GM18502 (cell line): ENCODE measurements around the gene TTC12.
A peak's percentile ranks its signal among the peaks of the same experiment; 100 is the strongest.

Experiments used
- ATAC-seq: cut with Tn5 transposase; IDR thresholded peaks from one replicate; pipeline ENCODE4 v1.9.1; 2021; ENCODE audit warnings: mild to moderate bottlenecking; ENCODE audit not compliant: unreplicated experiment, poor library complexity

TTC12 gene

DNA sequence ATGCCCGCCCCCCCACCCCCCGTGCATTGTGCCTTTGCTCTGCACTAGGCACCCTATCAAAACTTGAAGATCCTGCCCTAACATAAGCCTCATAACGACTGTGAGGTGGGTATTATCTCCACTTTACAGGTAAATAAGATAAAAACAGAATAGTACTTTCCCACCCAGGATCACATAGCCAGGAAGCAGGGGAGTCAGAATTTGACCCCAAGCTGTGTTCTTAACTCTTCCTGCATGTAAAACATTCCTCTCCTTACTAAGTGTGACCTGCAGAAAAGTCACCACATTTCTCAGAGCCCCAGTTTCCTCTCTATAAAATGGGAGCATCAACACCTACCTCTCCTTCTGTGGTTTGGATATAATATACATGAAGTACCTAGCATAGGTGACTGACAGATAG, 55.0 kb downstream of the TTC12 start:
- no peak for ATAC-seq

DNA sequence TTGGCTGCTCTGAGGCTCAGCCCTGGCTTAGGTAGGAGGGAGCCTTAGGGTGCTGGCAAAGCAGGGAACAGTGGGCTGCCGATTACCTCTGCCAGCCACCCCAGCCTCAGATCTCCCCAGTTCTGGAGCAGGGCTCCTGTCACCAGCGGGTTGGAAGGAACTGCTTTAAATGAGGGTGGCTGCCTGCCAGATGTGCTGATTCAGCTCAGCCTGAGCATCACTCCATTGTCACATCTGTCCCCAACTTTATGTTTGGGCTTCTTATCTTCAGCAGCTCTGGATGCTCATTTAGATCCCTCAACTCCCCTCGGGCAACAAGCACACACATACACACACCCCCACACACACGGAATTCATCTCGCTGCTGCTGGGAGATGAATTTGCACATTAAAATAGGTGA, 56.3 kb downstream of the TTC12 start:
- no peak for ATAC-seq

DNA sequence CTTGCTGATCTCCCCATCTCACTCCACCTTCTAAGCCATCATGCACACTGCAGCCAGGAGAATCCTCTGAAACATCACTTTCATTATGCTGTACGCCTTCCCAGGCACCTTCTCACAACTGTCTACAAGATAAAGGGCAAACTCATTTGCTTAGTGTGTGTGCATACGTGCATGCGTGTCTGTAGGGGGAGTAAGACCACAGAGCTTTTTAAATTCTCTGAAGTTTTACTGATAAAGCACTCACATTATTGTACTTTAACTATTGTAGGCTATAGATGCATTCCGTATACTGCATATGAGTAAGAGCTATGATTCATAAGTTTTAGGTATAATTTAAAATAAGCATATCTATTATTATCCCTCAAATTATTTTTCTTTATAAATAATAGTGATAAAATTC, 57.9 kb downstream of the TTC12 start:
- no peak for ATAC-seq

DNA sequence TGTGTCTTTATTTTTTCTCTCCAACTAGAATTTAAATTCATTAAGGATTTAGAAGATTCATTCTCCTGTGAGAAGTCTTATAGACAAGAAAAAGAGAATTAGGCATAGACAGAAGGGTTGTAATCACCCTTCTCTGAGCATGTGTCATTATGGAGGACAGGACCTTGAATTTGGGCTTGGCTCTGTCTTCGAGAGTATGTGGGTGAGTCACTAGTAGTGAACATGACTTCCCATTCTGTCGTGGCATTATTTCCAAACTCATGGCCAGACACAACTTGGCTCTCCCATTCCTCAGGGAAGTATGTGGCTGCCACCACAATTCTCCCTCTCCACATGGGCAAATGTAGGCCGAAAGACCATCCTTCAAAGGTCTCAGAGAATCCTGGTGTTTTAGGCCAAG, 58.9 kb downstream of the TTC12 start:
- no peak for ATAC-seq

DNA sequence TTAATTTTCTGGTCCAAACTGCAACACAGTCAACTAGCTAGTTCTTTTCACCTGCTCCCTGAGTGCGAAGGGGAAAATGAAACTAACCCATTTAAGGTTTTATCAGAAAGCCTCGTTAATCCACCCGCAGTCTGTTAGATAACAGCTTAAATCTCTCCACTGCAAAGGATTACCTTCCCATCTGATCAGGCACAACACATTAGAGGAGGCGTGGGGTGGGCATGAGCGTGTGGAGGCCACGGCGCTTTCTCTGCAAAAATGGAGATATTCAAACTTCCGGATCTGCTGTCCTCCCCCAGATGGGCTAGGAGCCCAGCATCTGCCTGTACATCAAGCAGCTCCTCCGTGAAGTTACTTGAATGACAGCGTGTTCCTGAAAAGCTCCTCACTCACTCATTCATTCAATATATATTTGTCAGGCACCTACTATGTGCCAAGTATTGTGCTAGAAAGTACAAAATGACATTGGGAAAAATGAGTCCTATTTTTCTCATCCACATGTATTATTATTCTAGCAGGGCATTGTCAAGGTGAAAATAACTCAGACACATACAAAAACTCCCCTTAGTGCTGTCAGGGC, 59.7 kb downstream of the TTC12 start:
- no peak for ATAC-seq

DNA sequence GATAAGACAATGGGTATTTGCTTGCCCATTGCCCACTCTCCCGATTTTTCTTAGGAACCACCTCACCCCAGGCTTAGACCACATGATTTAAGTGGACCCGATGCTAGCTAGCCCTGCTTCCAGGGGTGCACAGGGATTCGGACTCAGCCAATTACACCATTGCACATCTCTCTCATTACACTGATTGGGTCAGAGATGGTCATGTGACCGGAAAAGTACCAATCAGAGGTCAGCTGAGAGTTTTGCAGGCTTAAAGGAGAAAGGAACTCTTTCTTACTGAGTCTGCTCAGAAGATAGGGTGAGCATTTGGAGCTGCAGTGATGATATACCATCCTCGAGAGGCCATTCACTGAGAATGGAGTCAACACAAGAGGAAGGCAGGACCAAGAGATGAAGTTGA, 61.0 kb downstream of the TTC12 start:
- ATAC-seq = no peak

DNA sequence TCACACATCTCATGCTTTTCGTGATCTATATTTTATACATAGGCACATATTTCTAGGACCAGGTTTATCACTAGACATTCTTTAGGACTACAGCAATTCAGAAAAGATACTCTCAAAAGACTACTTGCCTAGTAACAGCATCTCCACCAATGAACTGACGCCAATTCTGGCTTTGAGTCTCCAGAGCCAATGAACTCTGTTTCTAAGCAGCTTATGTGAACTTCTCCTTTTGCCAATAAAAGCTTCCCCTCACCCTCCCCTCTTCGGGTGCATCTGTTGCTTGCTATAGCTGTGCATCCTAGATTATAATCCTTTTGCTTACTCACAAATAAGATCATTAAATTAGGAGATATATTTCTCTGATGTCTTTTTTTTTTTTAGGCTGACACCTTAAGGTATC, 61.8 kb downstream of the TTC12 start:
- peak; percentile 74 for ATAC-seq

DNA sequence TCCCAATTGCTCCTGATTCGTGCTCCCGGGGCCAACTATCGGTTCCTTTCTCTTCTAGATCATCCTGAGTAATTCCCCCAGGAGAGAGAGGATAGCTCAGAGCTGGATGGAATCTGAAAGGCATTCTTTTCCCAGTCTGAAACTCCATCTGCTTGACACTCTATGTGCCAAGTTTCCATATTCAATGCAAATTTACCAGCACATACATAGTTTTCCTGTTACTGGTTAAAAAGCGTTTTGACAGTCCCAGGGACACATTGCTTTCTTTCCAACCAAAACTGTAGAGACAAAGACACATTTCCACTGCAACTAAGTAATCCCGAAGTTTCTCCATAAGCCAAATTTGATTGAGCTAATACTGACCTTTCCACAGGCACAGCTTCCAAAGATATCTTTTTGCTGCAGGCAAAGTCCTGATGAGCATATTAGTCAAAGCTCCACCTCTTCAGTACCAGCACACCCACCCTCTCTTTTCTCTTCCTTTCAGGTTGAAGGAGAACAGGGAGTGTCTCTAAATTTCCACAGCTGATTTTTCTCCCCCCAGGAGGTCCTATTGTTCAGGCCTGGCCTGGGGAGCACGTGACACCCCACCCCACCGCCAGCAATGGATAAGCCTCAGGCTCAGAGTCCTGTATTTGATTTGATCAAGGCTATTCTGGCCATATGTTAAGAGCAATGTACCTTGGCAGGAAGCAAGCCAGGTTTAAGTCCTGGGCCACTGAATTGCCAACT, 63.5 kb downstream of the TTC12 start:
- ATAC-seq = no peak

DNA sequence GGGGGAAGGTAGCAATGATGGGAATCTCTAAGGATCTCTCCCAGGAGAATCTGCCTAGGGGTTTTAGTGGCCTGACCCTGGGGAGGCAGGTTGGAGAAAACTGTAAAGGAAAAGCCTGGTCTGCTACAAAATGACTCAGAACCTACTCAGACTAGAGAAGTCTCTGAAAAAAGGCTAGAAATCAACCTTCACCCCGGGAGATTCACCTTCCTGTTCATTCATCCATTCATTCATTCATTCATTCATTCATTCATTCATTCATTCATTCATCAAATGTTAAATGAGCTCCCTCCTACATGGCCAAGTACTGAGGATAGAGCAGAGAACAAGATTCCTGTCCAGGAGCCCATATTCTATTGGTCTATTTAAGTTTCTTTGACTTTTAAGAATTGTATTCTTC, 64.3 kb downstream of the TTC12 start:
- ATAC-seq = no peak

DNA sequence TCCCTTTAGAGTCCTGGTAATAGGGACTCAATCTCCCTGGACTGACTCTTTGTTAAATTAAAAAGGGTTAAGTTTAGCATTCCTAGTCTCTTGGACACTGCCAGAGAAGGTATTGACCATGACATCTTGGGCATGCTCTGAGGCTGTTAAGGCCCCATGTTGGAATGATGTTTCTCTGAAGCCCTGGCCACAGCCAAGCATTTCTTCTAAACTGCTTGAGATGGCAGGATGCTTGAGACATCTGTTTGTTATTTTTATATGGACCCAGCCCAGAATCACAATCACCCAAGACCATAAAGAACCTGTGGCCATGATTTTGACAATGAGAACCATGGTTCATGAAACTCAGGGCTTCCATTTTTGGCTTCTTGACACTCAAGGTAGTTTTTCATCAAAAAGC, 67.7 kb downstream of the TTC12 start:
- no peak for ATAC-seq

DNA sequence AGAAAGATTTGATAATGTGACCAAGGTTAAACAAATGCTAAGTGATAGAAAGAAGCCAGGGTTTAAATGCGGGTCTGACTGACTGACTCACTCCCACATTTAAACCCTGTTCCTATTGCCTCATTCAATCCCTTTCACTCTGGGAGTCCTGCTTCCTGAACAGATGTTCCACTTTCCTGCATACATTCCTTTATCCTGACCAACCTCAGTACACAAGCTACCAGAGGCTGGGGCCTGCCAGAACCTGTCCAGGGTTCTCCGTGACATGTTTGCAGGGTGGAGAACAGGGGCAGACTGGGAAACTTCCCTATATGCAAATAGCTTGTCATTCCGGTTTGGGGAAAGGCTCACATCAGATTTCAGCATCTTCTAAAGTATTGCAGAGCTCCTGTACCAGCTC, 70.2 kb downstream of the TTC12 start:
- no peak for ATAC-seq

DNA sequence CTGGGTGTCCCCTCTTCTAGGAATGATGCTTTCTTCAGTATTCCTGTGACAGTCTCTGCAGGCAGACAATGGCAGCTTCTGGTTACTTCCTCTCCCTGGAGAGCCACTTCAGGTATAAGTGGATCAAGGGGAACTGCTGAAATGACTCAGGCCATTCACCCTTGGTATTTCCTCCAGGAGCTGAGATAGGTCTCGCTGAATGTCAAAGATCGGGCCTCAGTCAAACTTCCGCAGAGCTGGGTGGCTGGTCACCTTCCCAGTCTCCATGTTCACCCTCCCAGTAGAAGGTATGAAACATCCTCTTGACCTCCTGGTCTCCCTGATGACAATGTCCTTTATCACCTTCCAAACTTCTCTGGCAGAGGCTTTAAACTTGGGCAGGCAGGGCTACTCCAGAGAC, 71.4 kb downstream of the TTC12 start:
- no peak for ATAC-seq

DNA sequence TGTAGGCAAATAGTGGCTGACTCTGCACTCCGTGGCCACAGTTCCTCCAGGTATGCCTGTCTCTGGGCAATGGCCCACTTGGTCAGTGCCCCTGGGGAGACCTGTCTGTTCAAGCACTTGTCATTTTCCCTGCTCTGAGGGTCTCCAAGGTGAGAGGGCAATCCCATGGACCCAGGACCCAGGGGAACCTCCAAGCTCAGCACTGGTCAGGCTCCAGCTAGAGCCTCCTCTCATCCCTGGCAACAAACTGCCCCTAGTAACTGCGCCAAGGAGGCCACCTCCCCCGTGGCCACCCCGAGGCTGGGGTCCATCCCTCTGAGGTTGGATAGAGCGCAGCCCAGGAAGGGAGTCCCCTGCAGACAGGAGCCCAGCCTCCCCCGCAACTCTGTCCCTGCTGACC, 72.5 kb downstream of the TTC12 start:
- no peak for ATAC-seq

DNA sequence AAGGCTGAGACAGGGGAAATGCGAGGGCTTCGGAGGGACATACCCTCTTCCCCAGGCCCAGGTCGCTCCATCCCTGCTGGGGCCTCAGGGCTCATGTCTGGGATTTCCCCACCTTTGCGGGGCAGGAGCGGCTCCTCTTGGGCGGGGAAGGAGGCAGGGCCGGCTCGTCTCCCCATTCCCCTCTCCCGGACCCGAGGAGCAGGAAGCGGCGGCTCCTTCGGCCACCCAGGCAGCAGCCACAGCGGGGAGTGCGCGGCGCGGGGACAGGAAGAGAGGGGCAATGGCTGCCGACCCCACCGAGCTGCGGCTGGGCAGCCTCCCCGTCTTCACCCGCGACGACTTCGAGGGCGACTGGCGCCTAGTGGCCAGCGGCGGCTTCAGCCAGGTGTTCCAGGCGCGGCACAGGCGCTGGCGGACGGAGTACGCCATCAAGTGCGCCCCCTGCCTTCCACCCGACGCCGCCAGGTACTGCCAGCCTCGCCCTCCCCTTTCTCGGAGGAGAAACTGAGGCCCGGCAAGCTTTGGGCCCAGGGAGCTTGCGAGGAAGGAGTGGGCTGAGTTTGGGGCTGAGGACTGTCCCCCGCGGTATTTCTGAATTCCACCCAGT, 73.3 kb downstream of the TTC12 start, which contains the start of gene ANKK1:
TSS of gene ANKK1 (plus strand) at position 175 of the 607 bp plus-strand sequence. CDS start at position 281, 106 bp downstream.
- ATAC-seq = no peak

DNA sequence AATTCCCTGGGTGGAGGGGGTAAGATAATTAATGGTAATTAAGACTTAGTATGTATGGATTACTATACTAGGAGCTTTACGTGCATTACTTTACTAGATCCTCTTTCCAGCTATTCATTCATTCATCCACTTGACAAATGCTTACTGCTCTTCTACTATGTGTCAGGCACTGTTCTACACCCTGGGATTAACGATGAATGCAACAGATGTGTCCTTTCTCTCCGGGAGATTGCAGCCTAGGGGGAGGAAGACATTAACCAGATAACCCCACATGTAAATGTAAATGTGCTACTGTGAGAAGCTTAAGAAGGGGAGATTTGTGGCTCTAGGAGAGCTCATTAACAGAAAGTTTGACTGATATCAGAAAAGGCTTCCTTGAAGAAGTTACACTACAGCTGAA, 74.9 kb downstream of the TTC12 start:
- ATAC-seq = no peak

DNA sequence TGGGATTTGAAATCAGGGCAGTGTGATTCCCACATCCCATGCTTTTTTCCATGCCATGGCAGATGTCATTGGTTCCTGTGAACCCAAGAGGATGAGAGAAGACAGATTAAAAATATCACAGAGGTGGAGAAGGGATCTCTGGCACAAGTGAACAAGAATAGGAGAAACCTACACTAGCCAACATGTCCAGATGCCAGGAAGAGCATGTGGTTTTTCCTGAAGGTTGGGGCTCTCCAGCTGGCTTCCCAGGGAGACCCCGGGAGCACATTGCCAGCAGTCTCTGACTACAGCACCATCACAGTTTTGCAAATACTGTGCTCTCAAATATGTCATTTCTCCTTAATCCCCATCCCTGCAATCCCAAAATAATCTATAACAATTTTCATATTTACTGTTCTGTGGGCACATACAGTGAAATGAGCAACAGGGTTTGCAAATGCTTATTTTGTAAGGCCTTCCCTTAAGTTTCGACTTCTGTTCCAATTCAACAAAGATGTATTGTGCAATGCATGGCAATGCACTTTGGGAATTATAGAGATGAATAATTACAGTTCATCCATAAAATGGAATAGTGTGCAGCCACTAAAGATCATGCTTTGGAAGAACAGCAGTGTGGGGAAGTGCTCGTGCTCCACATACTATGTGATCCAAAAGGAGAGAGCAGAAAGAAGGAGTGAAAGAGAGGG, 78.0 kb downstream of the TTC12 start:
- ATAC-seq = no peak

DNA sequence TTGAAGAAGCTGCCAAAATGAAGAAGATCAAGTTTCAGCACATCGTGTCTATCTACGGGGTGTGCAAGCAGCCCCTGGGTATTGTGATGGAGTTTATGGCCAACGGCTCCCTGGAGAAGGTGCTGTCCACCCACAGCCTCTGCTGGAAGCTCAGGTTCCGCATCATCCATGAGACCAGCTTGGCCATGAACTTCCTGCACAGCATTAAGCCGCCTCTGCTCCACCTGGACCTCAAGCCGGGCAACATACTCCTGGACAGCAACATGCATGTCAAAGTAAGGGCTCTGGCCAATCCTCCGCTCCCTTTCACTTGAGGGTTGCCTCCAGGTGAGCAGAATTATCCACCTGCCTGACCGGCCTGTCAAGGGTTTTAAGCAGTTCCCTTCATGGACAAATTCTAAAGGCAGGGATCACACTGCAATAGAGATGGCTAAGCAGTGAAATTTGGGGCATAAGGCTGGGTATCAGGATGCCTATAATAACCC, 79.2 kb downstream of the TTC12 start:
- ATAC-seq = no peak

DNA sequence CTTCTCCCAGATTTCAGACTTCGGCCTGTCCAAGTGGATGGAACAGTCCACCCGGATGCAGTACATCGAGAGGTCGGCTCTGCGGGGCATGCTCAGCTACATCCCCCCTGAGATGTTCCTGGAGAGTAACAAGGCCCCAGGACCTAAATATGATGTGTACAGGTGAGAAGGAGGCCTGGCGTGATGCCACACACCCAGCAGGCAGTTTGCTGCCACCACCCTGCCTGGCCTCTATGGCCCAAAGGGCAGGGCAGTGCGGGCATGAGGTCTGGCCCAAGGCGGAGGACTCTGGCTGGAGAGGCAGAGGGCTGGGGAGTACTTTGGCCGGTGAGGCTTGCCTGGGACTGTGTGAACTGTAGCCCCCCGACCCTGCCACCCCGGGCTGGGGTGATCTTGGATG, 80.5 kb downstream of the TTC12 start:
- no peak for ATAC-seq

DNA sequence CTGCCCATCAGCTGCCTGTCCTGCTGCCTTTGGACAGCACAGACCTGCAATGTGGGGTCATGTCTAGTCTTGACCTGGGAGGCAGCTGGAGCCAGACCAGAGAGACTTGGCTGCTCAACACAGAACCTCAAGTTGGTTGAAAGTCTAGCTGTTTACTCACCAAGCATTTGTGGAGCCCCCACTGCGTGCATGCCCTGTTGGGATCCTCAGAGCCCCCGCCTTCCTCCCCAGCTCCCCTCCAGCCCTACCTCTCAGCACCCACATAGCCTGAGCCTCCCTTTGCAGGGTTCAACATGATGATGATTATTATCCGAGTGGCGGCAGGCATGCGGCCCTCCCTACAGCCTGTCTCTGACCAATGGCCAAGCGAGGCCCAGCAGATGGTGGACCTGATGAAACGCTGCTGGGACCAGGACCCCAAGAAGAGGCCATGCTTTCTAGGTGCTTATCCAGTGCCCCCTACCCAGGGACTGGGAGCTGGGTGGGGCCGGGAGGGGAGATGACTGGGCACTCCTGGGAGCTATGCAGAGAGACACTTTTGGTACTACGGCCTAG, 81.5 kb downstream of the TTC12 start:
- ATAC-seq = no peak

DNA sequence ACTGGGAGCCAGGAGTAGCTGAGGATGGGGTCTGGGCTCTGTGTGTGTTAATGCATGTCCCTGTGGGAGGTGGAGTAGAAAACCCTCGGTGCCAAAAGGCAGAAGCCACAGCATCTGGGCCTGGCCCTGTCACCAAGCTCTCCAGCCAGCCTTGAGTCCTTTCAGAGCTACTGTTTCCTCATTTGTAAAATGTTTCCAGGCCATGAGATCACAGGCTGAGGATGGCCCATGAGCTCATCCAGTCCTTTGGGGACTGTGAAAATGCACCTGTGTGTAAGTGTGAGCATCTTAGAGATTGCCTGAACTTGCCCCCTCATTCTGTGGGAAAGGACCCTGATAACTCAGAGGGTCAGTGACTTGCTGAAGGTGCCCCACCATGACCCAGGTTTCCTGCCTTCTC, 82.3 kb downstream of the TTC12 start:
- ATAC-seq = no peak

DNA sequence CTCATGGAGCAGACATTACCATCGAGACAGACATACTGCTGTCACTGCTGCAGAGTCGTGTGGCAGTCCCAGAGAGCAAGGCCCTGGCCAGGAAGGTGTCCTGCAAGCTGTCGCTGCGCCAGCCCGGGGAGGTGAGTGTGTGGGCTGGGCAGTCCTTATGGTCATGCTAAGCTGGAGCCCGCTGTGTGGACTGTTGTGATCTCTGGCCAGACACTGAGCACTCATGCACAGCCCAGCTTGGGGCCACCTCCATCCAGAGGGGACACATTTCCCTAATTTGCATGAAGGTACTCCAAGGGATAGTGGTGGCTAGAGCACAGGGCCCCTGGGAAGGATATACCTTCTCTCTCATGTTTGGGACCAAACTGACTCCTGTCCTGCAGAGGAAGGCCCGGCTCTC, 82.8 kb downstream of the TTC12 start:
- ATAC-seq = no peak
